Measurements from ENCODE around the gene XRCC6. TPM values are rescaled to one million over a fixed set of nuclear protein-coding genes. Genes with fewer than 3 reads are reported as not detected.
"Not testable (repeated sequence)": the region's sequence is repeated elsewhere in the genome, so short reads cannot be mapped to it uniquely, and the experiment has no call there.

XRCC6 gene
- total and polyA plus RNA-seq, 2 donors: 126 to 371 TPM

DNA sequence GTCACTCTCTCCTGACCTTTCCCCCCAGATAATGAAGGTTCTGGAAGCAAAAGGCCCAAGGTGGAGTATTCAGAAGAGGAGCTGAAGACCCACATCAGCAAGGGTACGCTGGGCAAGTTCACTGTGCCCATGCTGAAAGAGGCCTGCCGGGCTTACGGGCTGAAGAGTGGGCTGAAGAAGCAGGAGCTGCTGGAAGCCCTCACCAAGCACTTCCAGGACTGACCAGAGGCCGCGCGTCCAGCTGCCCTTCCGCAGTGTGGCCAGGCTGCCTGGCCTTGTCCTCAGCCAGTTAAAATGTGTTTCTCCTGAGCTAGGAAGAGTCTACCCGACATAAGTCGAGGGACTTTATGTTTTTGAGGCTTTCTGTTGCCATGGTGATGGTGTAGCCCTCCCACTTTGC is 42.5 kb downstream of the XRCC6 start:
- not testable (repeated sequence) for DNase-seq (ENCODE audit: low read depth in 6 of 9, low spot score in 9 of 9); H3K9me3 ChIP-seq (ENCODE audit: control insufficient read depth in 2 of 2, insufficient read depth in 1 of 2, low read length in 1 of 2); H3K27me3 ChIP-seq (ENCODE audit: control insufficient read depth in 2 of 2, insufficient read depth in 1 of 2, low read length in 1 of 2); H3K27ac ChIP-seq (ENCODE audit: low read depth in 1 of 2, low read length in 1 of 2); H3K4me3 ChIP-seq (ENCODE audit: low read length in 2 of 2)
- H3K36me3 ChIP-seq (ENCODE audit: control insufficient read depth in 2 of 2, insufficient read depth in 2 of 2, low read length in 1 of 2): peaks cover 55 to 67% of the 10 kb centered on the region in 2 donors
- 93% methylated on average over 9 of the region's 9 CpGs for WGBS
- peaks cover 3 to 18% of the 10 kb centered on the region in 2 donors for H3K4me1 ChIP-seq (ENCODE audit: control insufficient read depth in 2 of 2, insufficient read depth in 2 of 2, low read length in 2 of 2)

DNA sequence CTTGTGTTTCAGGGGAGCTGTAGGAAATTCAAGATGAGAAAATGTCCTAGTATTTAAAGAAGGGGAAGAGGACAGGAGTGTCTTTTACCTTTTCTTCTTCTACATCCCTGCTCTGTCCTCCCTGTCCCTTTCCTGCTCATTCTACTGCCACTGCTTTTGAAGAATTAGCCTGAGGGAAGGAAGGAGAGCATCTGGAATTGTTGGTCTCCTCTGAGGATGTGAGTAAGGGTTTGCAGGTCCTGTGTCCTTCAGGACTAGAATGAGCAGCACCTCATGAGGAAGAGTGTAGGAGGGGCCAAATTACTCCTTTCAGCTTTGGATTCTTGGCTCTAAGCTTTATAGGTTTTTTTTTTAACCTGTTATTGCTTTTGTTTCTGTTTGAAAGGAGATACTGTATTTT is 43.4 kb downstream of the XRCC6 start:
- Histone ChIP-seq H3K27me3 (ENCODE audit: control insufficient read depth in 2 of 2, insufficient read depth in 1 of 2, low read length in 1 of 2) (no peaks in the 10 kb centered on the region), H3K36me3 (ENCODE audit: control insufficient read depth in 2 of 2, insufficient read depth in 2 of 2, low read length in 1 of 2) (peaks cover 46 to 58% of the 10 kb centered on the region in 2 donors), H3K4me3 (ENCODE audit: low read length in 2 of 2) (no peak overlapping the region), H3K4me1 (ENCODE audit: control insufficient read depth in 2 of 2, insufficient read depth in 2 of 2, low read length in 2 of 2) (peaks cover 3 to 18% of the 10 kb centered on the region in 2 donors), H3K9me3 (ENCODE audit: control insufficient read depth in 2 of 2, insufficient read depth in 1 of 2, low read length in 1 of 2) (no peaks in the 10 kb centered on the region), H3K27ac (ENCODE audit: low read depth in 1 of 2, low read length in 1 of 2) (no peak overlapping the region)
- no peak for DNase-seq (ENCODE audit: low read depth in 6 of 9, low spot score in 9 of 9)

DNA sequence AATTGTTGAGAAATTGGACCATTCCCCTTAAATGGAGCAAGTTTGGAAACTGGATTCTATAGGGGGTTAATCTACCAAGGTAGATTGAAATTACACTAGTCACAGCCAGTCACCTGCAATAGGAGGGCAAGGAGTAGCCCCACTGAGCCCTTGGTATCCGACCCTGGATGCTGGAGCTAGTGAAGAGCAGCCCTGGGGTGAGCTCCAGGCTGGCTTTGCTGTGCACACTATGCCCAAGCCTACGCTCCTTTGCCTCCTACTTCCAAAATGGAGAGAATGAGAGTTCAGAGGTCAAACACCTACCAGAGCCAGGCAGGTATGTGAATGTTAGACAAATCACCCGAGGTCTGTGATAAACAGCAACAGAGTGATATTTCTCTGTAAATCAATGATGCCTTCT is 43.9 kb downstream of the XRCC6 start:
- Histone ChIP-seq H3K27ac (ENCODE audit: low read depth in 1 of 2, low read length in 1 of 2) (peak overlapping the region in 1 of 2 donors; percentile 47), H3K4me1 (ENCODE audit: control insufficient read depth in 2 of 2, insufficient read depth in 2 of 2, low read length in 2 of 2) (peaks cover 3 to 18% of the 10 kb centered on the region in 2 donors), H3K36me3 (ENCODE audit: control insufficient read depth in 2 of 2, insufficient read depth in 2 of 2, low read length in 1 of 2) (peaks cover 42 to 54% of the 10 kb centered on the region in 2 donors), H3K4me3 (ENCODE audit: low read length in 2 of 2) (no peak overlapping the region), H3K27me3 (ENCODE audit: control insufficient read depth in 2 of 2, insufficient read depth in 1 of 2, low read length in 1 of 2) (no peaks in the 10 kb centered on the region), H3K9me3 (ENCODE audit: control insufficient read depth in 2 of 2, insufficient read depth in 1 of 2, low read length in 1 of 2) (no peaks in the 10 kb centered on the region)
- 97% methylated on average over 3 of the region's 3 CpGs for WGBS
- no peak for DNase-seq (ENCODE audit: low read depth in 6 of 9, low spot score in 9 of 9)

DNA sequence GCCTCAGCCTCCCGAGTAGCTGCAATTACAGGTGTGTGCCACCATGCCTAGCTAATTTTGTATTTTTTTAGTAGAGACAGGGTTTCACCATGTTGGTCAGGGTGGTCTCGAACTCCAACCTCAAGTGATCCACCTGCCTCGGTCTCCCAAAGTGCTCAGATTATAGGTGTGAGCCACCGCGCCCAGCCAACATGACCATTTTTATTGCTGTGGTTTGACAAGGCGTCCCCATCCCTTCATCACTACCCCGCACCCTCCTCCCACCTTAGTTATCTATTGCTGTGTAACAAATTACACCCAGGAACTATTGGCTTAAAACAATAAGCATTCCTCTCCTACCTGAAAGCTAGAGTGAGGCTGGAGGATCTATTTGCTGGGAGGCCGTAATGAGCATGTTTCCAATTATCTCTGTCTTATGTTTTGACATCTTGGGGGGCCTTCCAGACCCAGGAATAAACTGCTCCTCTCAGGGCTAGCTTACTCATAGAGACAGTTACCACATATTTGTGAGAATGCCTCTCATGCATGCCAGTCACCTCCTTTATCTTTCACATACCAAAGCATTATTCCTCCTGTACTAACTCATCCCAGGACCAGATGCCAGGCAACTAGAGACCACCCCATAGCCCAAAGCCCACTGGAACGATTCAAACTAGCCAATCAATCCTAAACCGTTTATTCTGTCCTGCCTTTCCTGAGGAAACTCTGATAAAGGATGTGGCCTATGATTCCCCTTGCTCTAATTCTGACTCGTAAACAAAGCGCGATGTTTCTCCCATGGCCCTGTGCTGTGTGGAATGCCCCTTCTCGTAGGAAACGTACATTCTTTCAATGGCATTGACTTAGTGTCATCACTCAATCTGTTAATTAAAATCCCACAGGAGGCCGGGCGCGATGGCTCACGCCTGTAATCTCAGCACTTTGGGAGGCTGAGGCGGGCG is 48.1 kb downstream of the XRCC6 start:
- 96% methylated on average over 21 of the region's 21 CpGs for WGBS
- peaks cover 22 to 26% of the 10 kb centered on the region in 2 donors for H3K36me3 ChIP-seq (ENCODE audit: control insufficient read depth in 2 of 2, insufficient read depth in 2 of 2, low read length in 1 of 2)
- H3K4me3 ChIP-seq (ENCODE audit: low read length in 2 of 2): no peak overlapping the region
- H3K27me3 ChIP-seq (ENCODE audit: control insufficient read depth in 2 of 2, insufficient read depth in 1 of 2, low read length in 1 of 2): no peaks in the 10 kb centered on the region
- DNase-seq (ENCODE audit: low read depth in 6 of 9, low spot score in 9 of 9): no peak
- peaks cover 3 to 18% of the 10 kb centered on the region in 2 donors for H3K4me1 ChIP-seq (ENCODE audit: control insufficient read depth in 2 of 2, insufficient read depth in 2 of 2, low read length in 2 of 2)
- H3K9me3 ChIP-seq (ENCODE audit: control insufficient read depth in 2 of 2, insufficient read depth in 1 of 2, low read length in 1 of 2): no peaks in the 10 kb centered on the region
- no peak overlapping the region for H3K27ac ChIP-seq (ENCODE audit: low read depth in 1 of 2, low read length in 1 of 2)

DNA sequence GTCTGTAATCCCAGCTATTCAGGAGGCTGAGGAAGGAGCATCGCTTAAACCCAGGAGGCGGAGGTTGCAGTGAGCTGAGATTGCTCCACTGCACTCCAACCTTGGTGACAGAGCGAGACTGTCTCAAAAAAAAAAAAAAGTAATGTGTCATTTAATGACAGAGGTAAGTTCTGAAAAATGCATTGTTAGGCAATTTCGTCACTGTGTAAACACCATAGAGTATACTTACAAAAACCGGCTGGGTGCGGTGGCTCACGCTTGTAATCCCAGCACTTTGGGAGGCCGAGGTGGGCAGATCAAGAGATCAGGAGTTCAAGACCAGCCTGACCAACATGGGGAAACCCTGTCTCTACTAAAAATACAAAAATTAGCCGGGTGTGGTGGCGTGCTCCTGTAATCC is 51.0 kb downstream of the XRCC6 start:
- 98% methylated on average over 10 of the region's 10 CpGs for WGBS
- H3K4me1 ChIP-seq (ENCODE audit: control insufficient read depth in 2 of 2, insufficient read depth in 2 of 2, low read length in 2 of 2); H3K27ac ChIP-seq (ENCODE audit: low read depth in 1 of 2, low read length in 1 of 2); DNase-seq (ENCODE audit: low read depth in 6 of 9, low spot score in 9 of 9); H3K4me3 ChIP-seq (ENCODE audit: low read length in 2 of 2); H3K27me3 ChIP-seq (ENCODE audit: control insufficient read depth in 2 of 2, insufficient read depth in 1 of 2, low read length in 1 of 2); H3K9me3 ChIP-seq (ENCODE audit: control insufficient read depth in 2 of 2, insufficient read depth in 1 of 2, low read length in 1 of 2): not testable (repeated sequence)
- H3K36me3 ChIP-seq (ENCODE audit: control insufficient read depth in 2 of 2, insufficient read depth in 2 of 2, low read length in 1 of 2): peaks cover 28 to 33% of the 10 kb centered on the region in 2 donors

DNA sequence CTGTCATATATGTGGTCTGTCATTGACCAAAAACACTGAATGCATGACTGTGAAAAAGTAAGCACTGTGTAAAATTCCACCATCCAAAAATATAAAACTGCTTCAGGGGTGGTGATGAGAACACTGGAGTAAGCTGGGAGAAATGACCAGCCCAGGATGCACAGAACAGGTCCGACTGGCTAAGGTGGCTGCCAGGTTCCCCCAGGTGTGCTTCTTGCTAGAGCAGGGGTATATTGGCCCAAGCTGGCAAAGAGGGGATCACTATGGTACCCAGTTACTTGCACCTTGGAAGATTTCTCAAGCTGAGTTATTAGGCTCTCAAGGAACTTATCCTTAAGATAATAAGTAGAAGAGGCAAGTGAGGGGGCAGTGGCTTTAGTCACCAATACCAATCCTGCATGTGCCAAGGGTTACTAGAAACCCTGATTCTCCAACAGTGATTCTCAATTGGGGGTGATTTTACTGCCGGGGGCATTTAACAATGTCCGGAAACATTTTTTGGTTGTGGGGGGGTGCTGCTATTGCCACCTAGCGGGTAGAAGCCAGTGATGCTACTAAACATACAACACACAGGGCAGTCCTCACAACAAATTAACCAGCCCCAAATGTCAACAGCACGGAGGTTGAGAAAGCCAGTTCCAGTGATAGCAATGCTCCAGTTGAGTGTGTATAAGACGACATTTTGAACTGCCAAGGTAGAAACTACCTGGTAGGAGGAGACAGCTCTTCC is 51.9 kb downstream of the XRCC6 start:
- no peak overlapping the region for H3K27ac ChIP-seq (ENCODE audit: low read depth in 1 of 2, low read length in 1 of 2)
- DNase-seq (ENCODE audit: low read depth in 6 of 9, low spot score in 9 of 9): no peak
- WGBS: 97% methylated on average over 6 of the region's 6 CpGs

DNA sequence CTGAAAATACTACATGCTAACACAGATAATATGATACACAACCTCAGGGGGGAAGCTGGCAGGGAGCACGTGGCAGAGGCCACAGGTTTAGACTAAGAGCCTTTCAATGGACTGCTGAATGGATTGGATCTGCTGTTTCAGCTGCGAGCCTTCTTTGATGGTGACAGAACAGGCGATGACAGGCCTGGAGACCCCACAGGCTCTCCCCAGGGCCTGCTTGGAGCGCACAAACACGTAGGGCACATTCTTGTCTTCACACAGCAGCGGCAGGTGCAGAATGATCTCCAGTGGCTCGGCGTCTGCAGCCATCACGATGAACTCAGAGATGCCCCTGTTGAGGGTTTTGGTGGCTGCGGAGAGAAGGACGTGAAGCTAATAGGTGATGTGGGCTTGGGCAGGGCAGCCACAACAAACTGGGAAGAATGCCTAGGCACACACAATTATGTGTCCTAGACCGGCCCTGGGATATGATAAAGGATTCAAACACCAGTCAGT is 53.8 kb downstream of the XRCC6 start:
- Histone ChIP-seq H3K27me3 (ENCODE audit: control insufficient read depth in 2 of 2, insufficient read depth in 1 of 2, low read length in 1 of 2) (no peaks in the 10 kb centered on the region), H3K9me3 (ENCODE audit: control insufficient read depth in 2 of 2, insufficient read depth in 1 of 2, low read length in 1 of 2) (no peaks in the 10 kb centered on the region), H3K4me1 (ENCODE audit: control insufficient read depth in 2 of 2, insufficient read depth in 2 of 2, low read length in 2 of 2) (no peaks in the 10 kb centered on the region), H3K4me3 (ENCODE audit: low read length in 2 of 2) (no peak overlapping the region), H3K27ac (ENCODE audit: low read depth in 1 of 2, low read length in 1 of 2) (no peak overlapping the region), H3K36me3 (ENCODE audit: control insufficient read depth in 2 of 2, insufficient read depth in 2 of 2, low read length in 1 of 2) (peaks cover 48 to 59% of the 10 kb centered on the region in 2 donors)
- 96% methylated on average over 12 of the region's 12 CpGs for WGBS
- DNase-seq (ENCODE audit: low read depth in 6 of 9, low spot score in 9 of 9): no peak

More for the DNA sequence above, 51.9 kb downstream of the XRCC6 start:
- Histone ChIP-seq H3K36me3 (ENCODE audit: control insufficient read depth in 2 of 2, insufficient read depth in 2 of 2, low read length in 1 of 2) (peaks cover 35 to 40% of the 10 kb centered on the region in 2 donors), H3K4me1 (ENCODE audit: control insufficient read depth in 2 of 2, insufficient read depth in 2 of 2, low read length in 2 of 2) (no peaks in the 10 kb centered on the region), H3K4me3 (ENCODE audit: low read length in 2 of 2) (no peak overlapping the region), H3K27me3 (ENCODE audit: control insufficient read depth in 2 of 2, insufficient read depth in 1 of 2, low read length in 1 of 2) (no peaks in the 10 kb centered on the region), H3K9me3 (ENCODE audit: control insufficient read depth in 2 of 2, insufficient read depth in 1 of 2, low read length in 1 of 2) (no peaks in the 10 kb centered on the region)

DNA sequence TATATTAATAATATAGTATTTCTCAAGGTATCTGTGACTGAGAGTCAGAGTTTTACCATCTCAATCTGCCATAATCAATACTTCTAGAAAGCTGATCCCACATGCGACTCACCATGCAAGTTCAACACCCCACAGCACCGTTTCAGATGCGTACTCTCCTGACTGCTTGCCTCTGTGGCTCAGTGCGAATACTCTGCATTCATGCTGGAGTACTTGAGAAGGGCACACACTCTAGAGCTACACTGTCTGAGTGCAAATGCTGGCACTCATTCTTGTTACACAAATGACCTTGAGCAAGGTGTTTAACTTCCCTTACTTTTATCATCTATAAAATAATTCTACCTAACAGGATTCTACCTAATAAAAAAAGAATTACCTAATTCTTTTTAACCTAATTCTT is 55.0 kb downstream of the XRCC6 start:
- DNase-seq (ENCODE audit: low read depth in 6 of 9, low spot score in 9 of 9): no peak
- H3K4me3 ChIP-seq (ENCODE audit: low read length in 2 of 2): no peak overlapping the region
- H3K36me3 ChIP-seq (ENCODE audit: control insufficient read depth in 2 of 2, insufficient read depth in 2 of 2, low read length in 1 of 2): peaks cover 53 to 66% of the 10 kb centered on the region in 2 donors

DNA sequence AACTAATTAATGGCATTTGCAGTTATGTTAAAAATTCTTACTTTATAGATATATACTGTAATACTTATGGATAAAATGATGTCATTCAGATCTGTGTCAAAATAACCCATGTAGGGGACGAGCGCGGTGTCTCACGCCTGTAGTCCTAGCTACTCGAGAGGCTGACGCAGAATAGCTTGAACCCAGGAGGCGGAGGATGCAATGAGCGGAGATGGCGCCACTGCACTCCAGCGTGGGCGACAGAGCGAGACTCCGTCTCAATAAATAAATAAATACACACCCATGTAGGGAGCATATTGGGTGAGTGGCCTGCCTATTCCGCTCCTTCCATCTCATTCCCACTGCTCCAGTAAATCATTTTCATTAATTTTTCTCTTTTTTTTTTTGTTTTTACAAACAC is 60.5 kb downstream of the XRCC6 start:
- DNase-seq (ENCODE audit: low read depth in 6 of 9, low spot score in 9 of 9): no peak
- Histone ChIP-seq H3K36me3 (ENCODE audit: control insufficient read depth in 2 of 2, insufficient read depth in 2 of 2, low read length in 1 of 2) (peaks cover 25 to 35% of the 10 kb centered on the region in 2 donors), H3K9me3 (ENCODE audit: control insufficient read depth in 2 of 2, insufficient read depth in 1 of 2, low read length in 1 of 2) (no peaks in the 10 kb centered on the region), H3K27me3 (ENCODE audit: control insufficient read depth in 2 of 2, insufficient read depth in 1 of 2, low read length in 1 of 2) (no peaks in the 10 kb centered on the region), H3K4me1 (ENCODE audit: control insufficient read depth in 2 of 2, insufficient read depth in 2 of 2, low read length in 2 of 2) (peaks cover 2 to 8% of the 10 kb centered on the region in 2 donors), H3K4me3 (ENCODE audit: low read length in 2 of 2) (peak overlapping the region; percentile 59 to 63), H3K27ac (ENCODE audit: low read depth in 1 of 2, low read length in 1 of 2) (no peak overlapping the region)
- 64% methylated on average over 14 of the region's 14 CpGs for WGBS

More for the DNA sequence above, 55.0 kb downstream of the XRCC6 start:
- H3K27ac ChIP-seq (ENCODE audit: low read depth in 1 of 2, low read length in 1 of 2): no peak overlapping the region
- over 99% methylated on average over 4 of the region's 4 CpGs for WGBS
- no peaks in the 10 kb centered on the region for H3K4me1 ChIP-seq (ENCODE audit: control insufficient read depth in 2 of 2, insufficient read depth in 2 of 2, low read length in 2 of 2)
- no peaks in the 10 kb centered on the region for H3K27me3 ChIP-seq (ENCODE audit: control insufficient read depth in 2 of 2, insufficient read depth in 1 of 2, low read length in 1 of 2)
- no peaks in the 10 kb centered on the region for H3K9me3 ChIP-seq (ENCODE audit: control insufficient read depth in 2 of 2, insufficient read depth in 1 of 2, low read length in 1 of 2)

Data from thymus (tissue), 11 donors.